Astrocyte (in vitro differentiated cells and primary cell): ENCODE data around the gene CD70. TPM values are rescaled to one million over a fixed set of nuclear protein-coding genes. Genes with fewer than 3 reads are reported as not detected.
A peak's percentile ranks its signal among the peaks of the same experiment; 100 is the strongest.
"Not testable (repeated sequence)": the region's sequence is repeated elsewhere in the genome, so short reads cannot be mapped to it uniquely, and the experiment has no call there.

Experiments
- DNase-seq: peaks from one replicate; pipeline ENCODE4 v3.0.0-alpha.2; 2010; ENCODE audit warnings: low read depth
- FAIRE-seq: peaks from 2 replicates; lab custom pipeline; 2011; peaks lifted over from hg19 to GRCh38; lab: Jason Lieb, UNC
- H2AFZ ChIP-seq: 2 replicates; pipeline ENCODE4 v1.6.0; 2012; ENCODE audit warnings: low read depth, low read length, inconsistent platforms
- H3K27ac ChIP-seq: 2 replicates; pipeline ENCODE4 v1.5.1; 2011; ENCODE audit warnings: low read depth, low read length, inconsistent platforms
- H3K27me3 ChIP-seq: 2 replicates; pipeline ENCODE4 v1.6.0; 2011; ENCODE audit warnings: low read length, inconsistent platforms; ENCODE audit not compliant: insufficient read depth
- H3K36me3 ChIP-seq: 2 replicates; pipeline ENCODE4 v1.5.1; 2011; ENCODE audit warnings: low read length, inconsistent platforms; ENCODE audit not compliant: insufficient read depth
- H3K4me1 ChIP-seq: 2 replicates; pipeline ENCODE4 v1.5.1; 2011; ENCODE audit warnings: low read length, inconsistent platforms; ENCODE audit not compliant: insufficient read depth
- H3K4me2 ChIP-seq: 2 replicates; pipeline ENCODE4 v1.6.0; 2012; ENCODE audit warnings: low read length, inconsistent platforms
- H3K4me3 ChIP-seq: 2 replicates; pipeline ENCODE4 v1.5.1; 2011; ENCODE audit warnings: low read depth, mild to moderate bottlenecking, low read length, inconsistent platforms; ENCODE audit not compliant: insufficient read depth
- H3K79me2 ChIP-seq: 2 replicates; pipeline ENCODE4 v1.6.0; 2012; ENCODE audit warnings: mild to moderate bottlenecking, low read length, inconsistent platforms; ENCODE audit not compliant: insufficient read depth
- H3K9ac ChIP-seq: 2 replicates; pipeline ENCODE4 v1.6.0; 2012; ENCODE audit warnings: mild to moderate bottlenecking, low read length, inconsistent platforms
- H3K9me3 ChIP-seq: 2 replicates; pipeline ENCODE4 v1.5.1; 2012; ENCODE audit warnings: low read depth, mild to moderate bottlenecking, low read length, inconsistent platforms; ENCODE audit not compliant: insufficient read depth
- H4K20me1 ChIP-seq: 2 replicates; pipeline ENCODE4 v1.6.0; 2012; ENCODE audit warnings: low read length, inconsistent platforms; ENCODE audit not compliant: insufficient read depth
- H3K27ac Mint-ChIP-seq: one replicate; pipeline ENCODE4 v1.8.0; 2021; ENCODE audit warnings: mild to moderate bottlenecking, mixed read lengths; ENCODE audit not compliant: unreplicated experiment
- H3K27me3 Mint-ChIP-seq: one replicate; pipeline ENCODE4 v1.8.0; 2021; ENCODE audit warnings: low read depth, mixed read lengths; ENCODE audit not compliant: unreplicated experiment
- H3K36me3 Mint-ChIP-seq: one replicate; pipeline ENCODE4 v1.8.0; 2021; ENCODE audit warnings: low read depth, mixed read lengths; ENCODE audit not compliant: unreplicated experiment
- H3K4me1 Mint-ChIP-seq: one replicate; pipeline ENCODE4 v1.8.0; 2021; ENCODE audit warnings: low read depth, mixed read lengths; ENCODE audit not compliant: unreplicated experiment
- H3K4me3 Mint-ChIP-seq: one replicate; pipeline ENCODE4 v1.8.0; 2021; ENCODE audit warnings: mild to moderate bottlenecking, moderate library complexity, mixed read lengths; ENCODE audit not compliant: unreplicated experiment
- H3K9me3 Mint-ChIP-seq: one replicate; pipeline ENCODE4 v1.8.0; 2021; ENCODE audit warnings: mild to moderate bottlenecking, mixed read lengths; ENCODE audit not compliant: unreplicated experiment
- CTCF ChIP-seq: IDR thresholded peaks from 2 replicates; pipeline ENCODE4 v1.5.1; 2011; ENCODE audit warnings: low read depth, mild to moderate bottlenecking, inconsistent platforms, low read length, moderate library complexity; ENCODE audit not compliant: insufficient read depth
- EZH2 ChIP-seq: IDR thresholded peaks from 2 replicates; pipeline ENCODE4 v1.6.1; 2012; ENCODE audit warnings: mild to moderate bottlenecking, low read length, inconsistent platforms; ENCODE audit not compliant: insufficient read depth
- total RNA-seq: library from RNA; stranded (reverse); gene quantifications from 2 replicates; pipeline ENCODE4 v1.2.1, GENCODE V29; 2021

Gene CD70
- total RNA-seq, 1 donor from 2014 or later: 0.48 TPM

GRCh38 chr19:6613711-6614110 is 22.8 kb upstream of the CD70 start:
- Histone ChIP-seq H4K20me1 (no peaks in the 10 kb centered on the region), H3K79me2 (no peaks in the 10 kb centered on the region), H3K27ac (no peak overlapping the region), H3K4me3 (no peak overlapping the region), H3K4me2 (no peak overlapping the region), H3K27me3 (no peaks in the 10 kb centered on the region), H3K36me3 (no peaks in the 10 kb centered on the region), H3K9ac (no peak overlapping the region), H2AFZ (no peak overlapping the region), H3K4me1 (peaks cover 15% of the 10 kb centered on the region), H3K9me3 (no peaks in the 10 kb centered on the region)
- DNase-seq (peak; percentile 81), FAIRE-seq (no peak)
- H3K4me3 Mint-ChIP-seq: no peak overlapping the region
- no peak for TF ChIP-seq CTCF
- no peaks in the 10 kb centered on the region for H3K36me3 Mint-ChIP-seq
- no peaks in the 10 kb centered on the region for H3K4me1 Mint-ChIP-seq
- no peak overlapping the region for H3K27ac Mint-ChIP-seq
- peaks cover 16% of the 10 kb centered on the region for H3K9me3 Mint-ChIP-seq
- H3K27me3 Mint-ChIP-seq: no peaks in the 10 kb centered on the region

GRCh38 chr19:6610934-6611852 is 20.2 kb upstream of the CD70 start:
- Histone ChIP-seq H3K4me3 (peak overlapping the region; percentile 12), H3K4me2 (peak overlapping the region; percentile 77), H2AFZ (no peak overlapping the region), H3K9ac (peak overlapping the region; percentile 68), H3K27ac (peak overlapping the region; percentile 89), H4K20me1 (no peaks in the 10 kb centered on the region), H3K4me1 (peaks cover 15% of the 10 kb centered on the region), H3K36me3 (no peaks in the 10 kb centered on the region), H3K9me3 (no peaks in the 10 kb centered on the region), H3K27me3 (no peaks in the 10 kb centered on the region), H3K79me2 (no peaks in the 10 kb centered on the region)
- Mint-ChIP-seq H3K36me3 (no peaks in the 10 kb centered on the region), H3K27me3 (no peaks in the 10 kb centered on the region), H3K9me3 (peaks cover 6% of the 10 kb centered on the region), H3K4me1 (no peaks in the 10 kb centered on the region), H3K27ac (no peak overlapping the region), H3K4me3 (no peak overlapping the region)
- TF ChIP-seq EZH2 (no peak), CTCF (no peak)
- peak; percentile 55 for FAIRE-seq
- peak; percentile 99 for DNase-seq

- Mint-ChIP-seq H3K27me3 (no peaks in the 10 kb centered on the region), H3K9me3 (peaks cover 2% of the 10 kb centered on the region), H3K27ac (no peak overlapping the region), H3K4me1 (no peaks in the 10 kb centered on the region), H3K4me3 (no peak overlapping the region), H3K36me3 (no peaks in the 10 kb centered on the region)
- H2AFZ ChIP-seq: no peak overlapping the region
- H3K4me3 ChIP-seq: no peak overlapping the region
- H3K4me1 ChIP-seq: peaks cover 15% of the 10 kb centered on the region
- H3K9me3 ChIP-seq: no peaks in the 10 kb centered on the region
- no peak for FAIRE-seq
- TF ChIP-seq EZH2 (no peak), CTCF (no peak)
- no peaks in the 10 kb centered on the region for H3K36me3 ChIP-seq
- H3K27ac ChIP-seq: no peak overlapping the region
- no peaks in the 10 kb centered on the region for H4K20me1 ChIP-seq
- H3K27me3 ChIP-seq: no peaks in the 10 kb centered on the region
- H3K4me2 ChIP-seq: no peak overlapping the region
- DNase-seq: no peak
- no peaks in the 10 kb centered on the region for H3K79me2 ChIP-seq
- H3K9ac ChIP-seq: no peak overlapping the region
Observed at GRCh38 chr19:6608940-6609339, 18.0 kb upstream of the CD70 start.

GRCh38 chr19:6608146-6608545 is 17.2 kb upstream of the CD70 start:
- H3K27ac ChIP-seq, H2AFZ ChIP-seq, H3K27me3 ChIP-seq, H3K9me3 Mint-ChIP-seq, H3K79me2 ChIP-seq, H3K36me3 ChIP-seq, H3K9me3 ChIP-seq, H3K4me3 ChIP-seq, H3K4me1 Mint-ChIP-seq, H4K20me1 ChIP-seq, H3K27me3 Mint-ChIP-seq, H3K4me3 Mint-ChIP-seq, FAIRE-seq, H3K9ac ChIP-seq, H3K36me3 Mint-ChIP-seq, H3K4me2 ChIP-seq, H3K27ac Mint-ChIP-seq, DNase-seq: not testable (repeated sequence)
- H3K4me1 ChIP-seq: peaks cover 15% of the 10 kb centered on the region
